ENCODE data around the gene DSG3. TPM values are rescaled to one million over a fixed set of nuclear protein-coding genes. Genes with fewer than 3 reads are reported as not detected.
A peak's percentile ranks its signal among the peaks of the same experiment; 100 is the strongest.

The DSG3 gene
- polyA plus RNA-seq, 1 donor = 0.15 TPM

GRCh38 chr18:31413137-31413536 lies 34.4 kb upstream of the DSG3 start:
- Histone ChIP-seq H3K36me3 (ENCODE audit: control insufficient read depth, insufficient read depth, low read length) (no peaks in the 10 kb centered on the region), H3K27me3 (ENCODE audit: control insufficient read depth, insufficient read depth, low read length) (no peaks in the 10 kb centered on the region), H3K4me1 (ENCODE audit: control insufficient read depth, insufficient read depth, low read length) (no peaks in the 10 kb centered on the region), H3K4me3 (ENCODE audit: low read length) (no peak overlapping the region), H3K9me3 (ENCODE audit: control insufficient read depth, low read depth, low read length) (peaks cover 4% of the 10 kb centered on the region), H3K27ac (ENCODE audit: low read length) (no peak overlapping the region)
- 100% methylated on average over 1 of the region's 6 CpGs for WGBS (ENCODE audit: insufficient coverage, low lambda C conversion rate)
- DNase-seq = no peak

- Histone ChIP-seq H3K4me1 (ENCODE audit: control insufficient read depth, insufficient read depth, low read length) (no peaks in the 10 kb centered on the region), H3K9me3 (ENCODE audit: control insufficient read depth, low read depth, low read length) (no peaks in the 10 kb centered on the region), H3K27me3 (ENCODE audit: control insufficient read depth, insufficient read depth, low read length) (no peaks in the 10 kb centered on the region), H3K4me3 (ENCODE audit: low read length) (no peak overlapping the region), H3K36me3 (ENCODE audit: control insufficient read depth, insufficient read depth, low read length) (no peaks in the 10 kb centered on the region), H3K27ac (ENCODE audit: low read length) (no peak overlapping the region)
- DNase-seq = no peak
Measured at GRCh38 chr18:31417850-31418249, 29.7 kb upstream of the DSG3 start.

GRCh38 chr18:31419457-31419932 lies 28.0 kb upstream of the DSG3 start:
- H3K4me3 ChIP-seq (ENCODE audit: low read length) = no peak overlapping the region
- 100% methylated on average over 2 of the region's 7 CpGs for WGBS (ENCODE audit: insufficient coverage, low lambda C conversion rate)
- H3K36me3 ChIP-seq (ENCODE audit: control insufficient read depth, insufficient read depth, low read length) = no peaks in the 10 kb centered on the region

GRCh38 chr18:31420032-31420431 lies 27.5 kb upstream of the DSG3 start:
- no peaks in the 10 kb centered on the region for H3K27me3 ChIP-seq (ENCODE audit: control insufficient read depth, insufficient read depth, low read length)
- no peaks in the 10 kb centered on the region for H3K9me3 ChIP-seq (ENCODE audit: control insufficient read depth, low read depth, low read length)
- no peaks in the 10 kb centered on the region for H3K36me3 ChIP-seq (ENCODE audit: control insufficient read depth, insufficient read depth, low read length)
- H3K27ac ChIP-seq (ENCODE audit: low read length) = no peak overlapping the region
- DNase-seq = no peak
- WGBS (ENCODE audit: insufficient coverage, low lambda C conversion rate) = 100% methylated on average over 5 of the region's 6 CpGs
- no peaks in the 10 kb centered on the region for H3K4me1 ChIP-seq (ENCODE audit: control insufficient read depth, insufficient read depth, low read length)
- H3K4me3 ChIP-seq (ENCODE audit: low read length) = no peak overlapping the region

More at GRCh38 chr18:31419457-31419932, 28.0 kb upstream of the DSG3 start:
- DNase-seq = no peak
- Histone ChIP-seq H3K27ac (ENCODE audit: low read length) (no peak overlapping the region), H3K9me3 (ENCODE audit: control insufficient read depth, low read depth, low read length) (no peaks in the 10 kb centered on the region), H3K27me3 (ENCODE audit: control insufficient read depth, insufficient read depth, low read length) (no peaks in the 10 kb centered on the region), H3K4me1 (ENCODE audit: control insufficient read depth, insufficient read depth, low read length) (no peaks in the 10 kb centered on the region)

GRCh38 chr18:31420524-31420923 lies 27.0 kb upstream of the DSG3 start:
- no peaks in the 10 kb centered on the region for H3K4me1 ChIP-seq (ENCODE audit: control insufficient read depth, insufficient read depth, low read length)
- no peak overlapping the region for H3K4me3 ChIP-seq (ENCODE audit: low read length)
- no peaks in the 10 kb centered on the region for H3K27me3 ChIP-seq (ENCODE audit: control insufficient read depth, insufficient read depth, low read length)
- no peaks in the 10 kb centered on the region for H3K9me3 ChIP-seq (ENCODE audit: control insufficient read depth, low read depth, low read length)
- WGBS (ENCODE audit: insufficient coverage, low lambda C conversion rate) = 94% methylated on average over 2 of the region's 2 CpGs
- DNase-seq = no peak
- H3K27ac ChIP-seq (ENCODE audit: low read length) = no peak overlapping the region
- no peaks in the 10 kb centered on the region for H3K36me3 ChIP-seq (ENCODE audit: control insufficient read depth, insufficient read depth, low read length)

- Histone ChIP-seq H3K27ac (ENCODE audit: low read length) (no peak overlapping the region), H3K9me3 (ENCODE audit: control insufficient read depth, low read depth, low read length) (no peaks in the 10 kb centered on the region), H3K4me3 (ENCODE audit: low read length) (no peak overlapping the region), H3K36me3 (ENCODE audit: control insufficient read depth, insufficient read depth, low read length) (no peaks in the 10 kb centered on the region), H3K4me1 (ENCODE audit: control insufficient read depth, insufficient read depth, low read length) (no peaks in the 10 kb centered on the region), H3K27me3 (ENCODE audit: control insufficient read depth, insufficient read depth, low read length) (no peaks in the 10 kb centered on the region)
- 100% methylated on average over 1 of the region's 7 CpGs for whole genome bisulfite sequencing (ENCODE audit: insufficient coverage, low lambda C conversion rate)
- peak; percentile 14 to 45 for DNase-seq
Measured at GRCh38 chr18:31424383-31424988, 23.1 kb upstream of the DSG3 start.

GRCh38 chr18:31426021-31426420 lies 21.5 kb upstream of the DSG3 start:
- Histone ChIP-seq H3K9me3 (ENCODE audit: control insufficient read depth, low read depth, low read length) (no peaks in the 10 kb centered on the region), H3K27me3 (ENCODE audit: control insufficient read depth, insufficient read depth, low read length) (no peaks in the 10 kb centered on the region), H3K36me3 (ENCODE audit: control insufficient read depth, insufficient read depth, low read length) (no peaks in the 10 kb centered on the region), H3K4me3 (ENCODE audit: low read length) (no peak overlapping the region), H3K27ac (ENCODE audit: low read length) (no peak overlapping the region), H3K4me1 (ENCODE audit: control insufficient read depth, insufficient read depth, low read length) (no peaks in the 10 kb centered on the region)
- no peak for DNase-seq
- no CpG with 5 or more reads among the region's 2 CpGs for WGBS (ENCODE audit: insufficient coverage, low lambda C conversion rate)

- H3K36me3 ChIP-seq (ENCODE audit: control insufficient read depth, insufficient read depth, low read length) = no peaks in the 10 kb centered on the region
- no peaks in the 10 kb centered on the region for H3K9me3 ChIP-seq (ENCODE audit: control insufficient read depth, low read depth, low read length)
- DNase-seq = no peak
- H3K4me3 ChIP-seq (ENCODE audit: low read length) = no peak overlapping the region
- H3K27me3 ChIP-seq (ENCODE audit: control insufficient read depth, insufficient read depth, low read length) = no peaks in the 10 kb centered on the region
- no CpG with 5 or more reads among the region's 5 CpGs for WGBS (ENCODE audit: insufficient coverage, low lambda C conversion rate)
- H3K27ac ChIP-seq (ENCODE audit: low read length) = no peak overlapping the region
- H3K4me1 ChIP-seq (ENCODE audit: control insufficient read depth, insufficient read depth, low read length) = no peaks in the 10 kb centered on the region
Measured at GRCh38 chr18:31426871-31427406, 20.6 kb upstream of the DSG3 start.

GRCh38 chr18:31428211-31428610 lies 19.3 kb upstream of the DSG3 start:
- Histone ChIP-seq H3K27me3 (ENCODE audit: control insufficient read depth, insufficient read depth, low read length) (no peaks in the 10 kb centered on the region), H3K9me3 (ENCODE audit: control insufficient read depth, low read depth, low read length) (no peaks in the 10 kb centered on the region), H3K36me3 (ENCODE audit: control insufficient read depth, insufficient read depth, low read length) (no peaks in the 10 kb centered on the region), H3K27ac (ENCODE audit: low read length) (no peak overlapping the region), H3K4me3 (ENCODE audit: low read length) (no peak overlapping the region), H3K4me1 (ENCODE audit: control insufficient read depth, insufficient read depth, low read length) (no peaks in the 10 kb centered on the region)
- no peak for DNase-seq
- no CpG with 5 or more reads among the region's 1 CpG for WGBS (ENCODE audit: insufficient coverage, low lambda C conversion rate)

- H3K9me3 ChIP-seq (ENCODE audit: control insufficient read depth, low read depth, low read length) = no peaks in the 10 kb centered on the region
- no peak overlapping the region for H3K4me3 ChIP-seq (ENCODE audit: low read length)
- no peaks in the 10 kb centered on the region for H3K27me3 ChIP-seq (ENCODE audit: control insufficient read depth, insufficient read depth, low read length)
- 0% methylated on average over 1 of the region's 2 CpGs for WGBS (ENCODE audit: insufficient coverage, low lambda C conversion rate)
- H3K27ac ChIP-seq (ENCODE audit: low read length) = no peak overlapping the region
- no peaks in the 10 kb centered on the region for H3K4me1 ChIP-seq (ENCODE audit: control insufficient read depth, insufficient read depth, low read length)
- no peaks in the 10 kb centered on the region for H3K36me3 ChIP-seq (ENCODE audit: control insufficient read depth, insufficient read depth, low read length)
- peak; percentile 48 to 83 for DNase-seq
Measured at GRCh38 chr18:31429623-31430022, 17.9 kb upstream of the DSG3 start.

GRCh38 chr18:31430072-31430471 lies 17.5 kb upstream of the DSG3 start:
- no peak for DNase-seq
- H3K27ac ChIP-seq (ENCODE audit: low read length) = no peak overlapping the region
- no CpG with 5 or more reads among the region's 4 CpGs for WGBS (ENCODE audit: insufficient coverage, low lambda C conversion rate)

More at GRCh38 chr18:31430072-31430471, 17.5 kb upstream of the DSG3 start:
- Histone ChIP-seq H3K36me3 (ENCODE audit: control insufficient read depth, insufficient read depth, low read length) (no peaks in the 10 kb centered on the region), H3K9me3 (ENCODE audit: control insufficient read depth, low read depth, low read length) (no peaks in the 10 kb centered on the region), H3K27me3 (ENCODE audit: control insufficient read depth, insufficient read depth, low read length) (no peaks in the 10 kb centered on the region), H3K4me1 (ENCODE audit: control insufficient read depth, insufficient read depth, low read length) (no peaks in the 10 kb centered on the region), H3K4me3 (ENCODE audit: low read length) (no peak overlapping the region)
